Measurements from ENCODE around the gene CALN1.

DNA sequence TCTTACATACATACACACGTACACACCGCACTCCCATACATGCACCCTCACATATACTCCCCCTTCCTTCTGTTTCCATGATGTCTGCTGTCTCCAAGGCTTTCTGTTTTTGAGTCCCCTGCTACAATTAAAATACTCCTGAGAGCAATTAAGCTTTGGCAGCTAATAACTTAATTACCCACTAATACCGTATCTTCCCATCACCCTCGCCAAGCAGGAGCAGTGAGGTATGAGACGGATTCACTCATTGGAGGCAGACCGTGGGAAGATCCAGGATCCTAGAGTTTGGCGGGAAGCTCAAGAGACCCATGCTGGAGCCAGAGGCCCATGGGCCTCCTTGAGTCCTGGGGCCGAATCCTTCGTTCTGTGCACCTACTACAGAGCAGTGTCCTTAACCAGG is 1.7 kb upstream of the CALN1 start:
- TF ChIP-seq, protein P1, sequence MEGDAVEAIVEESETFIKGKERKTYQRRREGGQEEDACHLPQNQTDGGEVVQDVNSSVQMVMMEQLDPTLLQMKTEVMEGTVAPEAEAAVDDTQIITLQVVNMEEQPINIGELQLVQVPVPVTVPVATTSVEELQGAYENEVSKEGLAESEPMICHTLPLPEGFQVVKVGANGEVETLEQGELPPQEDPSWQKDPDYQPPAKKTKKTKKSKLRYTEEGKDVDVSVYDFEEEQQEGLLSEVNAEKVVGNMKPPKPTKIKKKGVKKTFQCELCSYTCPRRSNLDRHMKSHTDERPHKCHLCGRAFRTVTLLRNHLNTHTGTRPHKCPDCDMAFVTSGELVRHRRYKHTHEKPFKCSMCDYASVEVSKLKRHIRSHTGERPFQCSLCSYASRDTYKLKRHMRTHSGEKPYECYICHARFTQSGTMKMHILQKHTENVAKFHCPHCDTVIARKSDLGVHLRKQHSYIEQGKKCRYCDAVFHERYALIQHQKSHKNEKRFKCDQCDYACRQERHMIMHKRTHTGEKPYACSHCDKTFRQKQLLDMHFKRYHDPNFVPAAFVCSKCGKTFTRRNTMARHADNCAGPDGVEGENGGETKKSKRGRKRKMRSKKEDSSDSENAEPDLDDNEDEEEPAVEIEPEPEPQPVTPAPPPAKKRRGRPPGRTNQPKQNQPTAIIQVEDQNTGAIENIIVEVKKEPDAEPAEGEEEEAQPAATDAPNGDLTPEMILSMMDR (IDR thresholded peaks at IDR 0.05) = no peak
- no peak for TF ChIP-seq ZFX (IDR thresholded peaks at IDR 0.05; ENCODE audit: borderline replicate concordance)

All from 22Rv1 (cell line).